NCI-H345 (cell line): ENCODE results near the gene EHMT1.
"Not testable (repeated sequence)": the region's sequence is repeated elsewhere in the genome, so short reads cannot be mapped to it uniquely, and the experiment has no call there.

Experiments
- DNase-seq: peaks from one replicate; lab custom pipeline; 2025; lab: John Stamatoyannopoulos, UW

The EHMT1 gene

DNA sequence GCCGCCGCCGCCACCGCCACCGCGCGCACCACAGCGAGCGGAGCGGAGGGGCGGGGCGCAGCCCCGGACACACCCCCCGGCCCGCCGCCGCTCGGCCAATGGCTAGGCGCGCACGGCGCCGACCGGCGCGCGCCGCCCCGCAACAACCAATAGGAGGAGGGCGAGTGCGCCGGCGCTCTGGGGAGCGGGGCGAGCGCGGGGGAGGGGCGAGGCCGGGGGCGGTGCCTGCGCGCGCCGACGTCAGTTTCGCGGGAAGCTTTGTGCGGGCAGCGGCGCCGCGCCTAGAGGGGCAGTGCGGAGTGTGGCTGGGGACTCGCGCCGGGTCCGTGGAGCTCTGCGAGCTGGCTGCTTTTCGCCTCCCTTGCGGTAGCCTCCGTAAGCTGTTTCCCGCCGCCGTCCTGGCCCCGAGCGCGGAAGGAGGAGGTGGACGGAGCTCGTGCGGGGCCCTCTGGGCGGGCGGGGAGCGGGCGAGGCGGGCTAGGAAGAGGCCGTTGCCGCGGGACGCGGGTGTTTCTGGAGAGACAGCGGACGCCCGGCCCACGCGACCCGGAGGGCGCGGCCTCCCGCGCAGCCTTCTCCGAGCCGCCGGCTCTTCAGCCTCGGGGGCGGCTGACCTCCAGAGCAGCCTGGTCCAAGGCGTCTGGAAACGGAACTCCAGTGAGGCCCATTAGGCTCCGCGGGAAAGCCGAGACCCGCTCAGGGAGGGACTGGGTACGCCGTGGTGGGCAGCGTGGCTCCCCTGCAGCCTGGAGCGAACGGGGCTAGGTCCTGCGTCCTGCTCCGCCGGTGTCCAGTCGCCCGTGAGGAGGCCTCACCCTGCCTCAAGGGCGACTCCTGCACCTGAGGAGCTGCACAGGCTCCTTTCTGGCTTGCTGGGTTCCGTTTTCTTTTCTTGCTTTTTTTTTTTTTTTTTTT, 28.1 kb upstream of the EHMT1 start, which contains the start of gene ZMYND19:
ZMYND19 (minus strand) TSS at position 44 of the 915 bp plus-strand sequence. CDS start 249 bp downstream, outside the sequence.
- DNase-seq, result peak; percentile 93

- peak; percentile 16 for DNase-seq
Observed at GRCh38 chr9:137592767-137593166, 26.0 kb upstream of the EHMT1 start.

GRCh38 chr9:137593176-137593575, 25.6 kb upstream of the EHMT1 start:
- no peak for DNase-seq

GRCh38 chr9:137596577-137596976, 22.2 kb upstream of the EHMT1 start:
- DNase-seq, result not testable (repeated sequence)

DNA sequence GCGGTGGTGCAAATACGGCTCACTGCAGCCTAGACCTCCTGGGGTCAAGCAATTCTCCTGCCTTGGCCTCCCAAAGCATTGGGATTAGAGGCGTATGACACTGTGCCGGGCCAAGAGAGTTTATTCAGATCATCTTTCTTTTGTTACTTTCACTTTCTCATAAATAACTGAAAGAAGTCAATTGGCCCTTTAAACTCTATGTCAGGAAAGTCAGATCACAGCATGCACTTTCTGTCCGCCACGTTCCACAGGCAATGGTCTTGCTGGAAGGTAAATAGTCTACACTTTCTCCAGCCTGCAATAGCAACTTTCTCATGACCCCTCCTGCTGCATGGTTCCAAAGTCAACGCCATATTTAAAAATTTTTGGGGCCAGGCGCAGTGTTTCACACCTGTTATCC, 19.9 kb upstream of the EHMT1 start:
- no peak for DNase-seq

DNA sequence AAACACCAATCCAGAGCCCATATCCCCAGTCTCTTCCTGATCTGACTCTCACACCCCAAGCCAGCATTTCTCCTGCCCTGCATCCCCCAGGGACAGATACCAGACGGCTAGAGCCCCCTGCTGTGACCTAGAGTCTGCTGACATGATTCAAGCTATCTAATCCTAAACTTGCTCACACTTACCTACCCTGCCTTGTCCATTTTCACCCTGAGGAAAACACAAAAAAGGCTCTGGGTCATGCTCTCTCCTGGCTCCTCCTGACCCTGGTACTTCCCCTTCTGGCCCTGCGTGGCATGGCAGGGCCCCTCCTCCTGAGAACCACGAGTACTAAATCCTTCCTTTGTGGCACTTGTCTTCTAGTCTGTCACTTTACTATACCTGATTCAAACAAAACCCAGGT, 16.1 kb upstream of the EHMT1 start:
- peak; percentile 20 for DNase-seq

DNA sequence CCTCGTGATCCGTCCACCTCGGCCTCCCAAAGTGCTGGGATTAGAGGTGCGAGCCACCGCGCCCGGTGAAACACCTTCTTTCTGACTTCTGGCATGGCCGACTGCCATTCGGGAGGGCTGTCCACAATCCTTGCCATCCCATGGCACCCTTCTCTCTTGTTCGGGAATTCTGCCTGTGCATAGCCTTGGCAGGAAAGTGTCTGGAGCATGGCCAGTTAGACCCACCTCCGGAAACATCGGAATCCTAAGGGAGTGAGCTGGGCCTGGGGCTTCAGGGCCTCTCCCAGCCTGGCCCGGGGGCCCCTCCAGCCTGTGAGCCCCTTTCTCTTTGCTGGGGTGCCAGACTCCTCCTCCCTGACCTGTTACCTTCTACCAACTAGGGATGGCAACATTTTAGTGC, 14.9 kb upstream of the EHMT1 start:
- no peak for DNase-seq

- DNase-seq, result peak; percentile 54
Observed at GRCh38 chr9:137604345-137605086, 14.3 kb upstream of the EHMT1 start.

DNA sequence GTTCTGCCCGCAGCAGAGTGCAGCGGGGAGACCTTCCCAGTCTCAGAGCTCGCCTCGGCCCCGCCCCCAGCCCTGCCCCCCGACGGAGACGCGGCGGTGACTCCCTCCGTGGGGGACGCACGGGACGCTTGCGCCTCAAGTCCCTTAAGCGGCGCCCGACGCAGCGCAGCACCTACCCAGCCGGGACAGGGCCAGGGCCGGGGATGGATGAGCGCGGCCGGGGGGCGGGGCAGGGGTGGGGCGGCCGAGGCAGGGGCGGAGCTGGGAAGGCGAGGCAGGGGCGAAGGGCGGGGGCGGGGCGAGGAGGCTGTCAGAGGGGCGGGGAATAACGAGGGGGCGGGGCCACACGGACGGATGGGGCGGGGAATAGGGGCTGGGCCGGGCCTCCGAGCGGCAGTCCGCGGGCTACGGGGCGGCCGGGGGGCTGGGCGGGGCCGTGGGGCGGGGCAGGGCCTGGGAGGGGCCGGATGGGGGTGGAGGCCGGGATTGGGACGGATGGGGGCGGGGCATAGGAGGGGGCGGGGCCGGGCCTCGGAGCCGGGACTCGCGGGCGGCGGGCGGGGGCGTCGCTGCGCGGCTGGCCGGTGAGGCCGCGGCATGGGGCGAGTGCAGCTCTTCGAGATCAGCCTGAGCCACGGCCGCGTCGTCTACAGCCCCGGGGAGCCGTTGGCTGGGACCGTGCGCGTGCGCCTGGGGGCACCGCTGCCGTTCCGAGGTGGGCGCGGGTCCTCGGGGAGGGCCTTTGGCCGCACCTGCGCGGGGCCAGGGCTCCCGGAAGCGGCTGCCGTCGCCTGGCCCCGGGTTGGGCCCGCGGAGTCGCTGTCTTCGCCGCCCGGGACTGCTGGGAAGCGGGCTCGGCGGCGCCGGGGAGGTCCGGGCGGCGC, 13.4 kb upstream of the EHMT1 start, which contains the start of gene ARRDC1:
ARRDC1 (plus strand) TSS at position 566 of the 884 bp plus-strand sequence; CDS start at position 598, 32 bp downstream.
- DNase-seq, result peak; percentile 88

DNA sequence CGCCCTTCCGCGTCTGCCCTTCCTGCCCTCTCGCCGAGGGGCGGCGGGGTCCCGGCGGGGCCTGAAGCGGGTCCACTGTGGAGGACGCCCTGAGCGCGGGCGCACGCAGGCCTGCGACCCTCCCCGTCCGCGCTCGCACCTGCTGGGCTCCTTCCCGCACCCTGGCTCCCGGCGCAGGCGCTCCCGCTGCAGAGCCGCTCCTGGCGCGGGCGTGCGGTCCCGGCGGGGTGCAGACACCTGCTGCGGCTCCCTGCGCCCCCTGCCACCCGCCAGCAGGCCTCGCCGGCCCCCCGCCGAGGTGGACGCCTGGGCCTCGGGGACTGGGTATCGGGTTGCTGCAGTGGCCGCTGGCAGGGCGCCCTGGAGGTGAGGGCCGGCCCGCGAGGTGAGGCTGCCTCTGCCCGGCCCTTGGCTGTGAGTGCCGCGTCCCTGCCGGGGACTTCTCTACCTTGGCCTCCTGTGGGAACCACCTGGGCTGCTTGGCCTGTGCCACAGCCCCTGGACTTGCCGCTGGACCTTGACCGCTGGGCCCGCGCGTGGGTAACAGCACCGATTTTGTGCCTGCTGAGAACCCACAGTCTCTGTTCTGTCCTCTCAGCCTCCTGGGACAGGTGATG, 12.7 kb upstream of the EHMT1 start:
- DNase-seq, result peak; percentile 64

DNA sequence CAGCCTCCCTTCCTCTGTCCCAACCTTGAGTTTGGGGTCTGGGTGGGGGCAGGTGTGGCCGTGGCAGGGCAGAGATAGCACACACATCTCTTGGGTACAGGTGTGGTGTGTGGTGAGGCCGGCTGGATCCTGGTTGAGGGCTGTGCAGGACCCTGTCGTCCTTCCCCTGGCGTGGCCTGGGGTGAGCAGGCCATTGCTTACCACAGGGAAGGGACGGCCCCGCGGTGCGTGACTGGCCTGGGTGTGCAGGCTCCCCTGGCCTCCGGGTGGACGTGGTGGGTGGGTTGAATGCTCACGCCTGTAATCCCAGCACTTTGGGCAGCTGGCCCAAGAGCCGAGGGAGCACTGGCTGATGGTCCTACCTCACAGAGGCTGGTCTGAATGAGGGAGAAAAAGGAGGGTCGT, 12.1 kb upstream of the EHMT1 start:
- no peak for DNase-seq

- no peak for DNase-seq
Observed at GRCh38 chr9:137607141-137607857, 11.5 kb upstream of the EHMT1 start.

DNA sequence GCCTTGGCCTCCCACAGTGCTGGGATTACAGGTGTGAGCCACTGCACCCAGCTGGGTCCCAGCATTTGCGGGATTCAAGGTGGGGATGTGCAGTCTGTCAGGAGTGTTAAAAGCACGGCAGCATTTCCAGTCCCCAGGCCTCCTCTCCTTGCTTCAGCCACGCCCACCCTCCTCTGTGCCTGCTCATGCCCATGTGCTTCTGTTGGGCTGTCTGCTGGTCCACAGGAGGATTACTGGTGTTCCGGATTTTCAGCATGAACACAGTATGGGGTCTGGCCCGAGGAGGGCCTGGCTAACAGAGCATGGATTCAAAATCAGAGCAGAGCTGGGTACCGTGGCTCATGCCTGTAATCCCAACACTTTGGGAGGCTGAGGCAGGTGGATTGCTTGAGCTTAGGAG, 7.9 kb upstream of the EHMT1 start:
- DNase-seq, result no peak

DNA sequence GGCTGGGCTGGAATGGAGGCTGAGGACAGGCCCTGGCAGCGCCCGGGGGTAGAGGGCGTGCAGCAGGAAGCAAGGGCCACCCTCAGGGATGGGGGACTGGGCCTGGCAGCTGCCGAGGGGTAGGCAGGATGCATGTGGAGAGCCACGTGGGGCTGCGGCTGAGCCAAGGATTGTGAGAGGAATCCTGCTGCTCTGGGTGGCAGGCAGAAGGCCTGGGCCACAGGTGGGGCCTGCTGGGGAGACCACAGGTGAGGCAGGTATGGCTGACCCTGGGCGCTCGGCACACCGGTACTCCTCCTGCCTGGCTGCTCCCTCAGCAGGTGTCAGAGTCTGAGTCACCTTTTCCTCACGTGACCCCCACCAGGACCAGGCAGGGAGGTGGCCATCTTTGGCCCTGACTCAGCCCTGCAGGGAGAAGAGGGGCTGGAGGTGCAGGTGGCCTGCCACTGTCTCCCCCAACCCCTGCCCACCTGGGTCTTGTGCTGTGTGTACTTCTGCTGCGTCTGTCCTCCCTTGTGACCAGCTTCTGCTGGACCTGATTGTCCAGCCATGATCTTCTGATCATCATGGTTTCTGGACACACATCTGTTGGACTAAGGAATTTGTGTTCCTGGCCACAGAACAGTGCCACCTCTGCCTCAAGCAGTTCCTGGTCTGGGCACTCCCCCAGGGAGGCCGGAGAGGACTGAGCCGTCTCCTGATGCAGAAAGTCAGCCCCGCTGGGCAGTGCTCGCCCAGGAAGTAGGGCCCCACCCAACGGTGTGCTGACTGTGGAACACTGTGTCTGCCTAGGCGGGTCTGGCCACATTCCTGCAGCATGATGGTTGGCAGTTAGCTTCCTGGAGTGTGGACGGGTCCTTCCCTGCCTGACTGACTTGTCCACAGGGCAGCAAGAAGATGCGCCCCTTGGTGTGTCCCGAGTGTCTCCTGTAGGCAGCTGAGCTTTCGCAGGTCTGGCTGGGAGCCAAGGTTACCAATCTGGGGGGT, 6.9 kb upstream of the EHMT1 start:
- peak; percentile 56 for DNase-seq

GRCh38 chr9:137612741-137613142, 6.1 kb upstream of the EHMT1 start:
- DNase-seq, result no peak

DNA sequence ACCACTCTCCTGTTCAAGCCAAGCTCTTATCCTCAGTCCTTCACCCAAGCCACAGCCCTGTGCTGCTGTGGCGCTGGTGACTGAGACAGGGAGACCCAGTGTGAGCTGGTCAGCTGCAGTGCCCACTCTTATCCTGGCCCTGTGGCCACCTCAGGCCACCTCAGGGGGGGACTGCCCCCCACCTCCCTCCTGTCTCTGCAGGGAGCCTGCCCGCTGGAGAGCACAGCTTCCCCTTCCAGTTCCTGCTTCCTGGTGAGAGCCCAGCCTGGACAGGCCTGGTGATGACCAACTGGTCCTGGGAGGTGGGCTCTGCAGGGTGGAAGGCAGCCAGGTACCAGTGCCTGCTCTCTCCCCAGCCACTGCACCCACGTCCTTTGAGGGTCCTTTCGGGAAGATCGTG, 5.5 kb upstream of the EHMT1 start:
- no peak for DNase-seq

GRCh38 chr9:137613738-137614523, 4.9 kb upstream of the EHMT1 start:
- no peak for DNase-seq

- DNase-seq, result no peak
Observed at GRCh38 chr9:137614631-137615386, 4.0 kb upstream of the EHMT1 start.
